H9 (cell line): ENCODE measurements around the gene ZBTB6. TPM values are rescaled to one million over a fixed set of nuclear protein-coding genes. Genes with fewer than 3 reads are reported as not detected.

Source experiments
- DNase-seq: peaks from one replicate; pipeline ENCODE4 v3.0.0-alpha.2; 2017
- H2AFZ ChIP-seq: one replicate; pipeline ENCODE4 v1.6.1; 2013; ENCODE audit warnings: mild to moderate bottlenecking, low read length, control low read depth, moderate library complexity
- H2AK5ac ChIP-seq: 2 replicates; pipeline ENCODE4 v1.6.1; 2013; ENCODE audit warnings: low read length, control low read depth, mixed read lengths; ENCODE audit not compliant: insufficient read length
- H2BK120ac ChIP-seq: one replicate; pipeline ENCODE4 v1.6.1; 2013; ENCODE audit warnings: low read depth, mild to moderate bottlenecking, low read length, control low read depth, inconsistent platforms; ENCODE audit not compliant: poor library complexity, severe bottlenecking
- H2BK12ac ChIP-seq: 2 replicates; pipeline ENCODE4 v1.6.1; 2013; ENCODE audit warnings: low read length, control low read depth, mixed read lengths, low read depth; ENCODE audit not compliant: insufficient read length
- H2BK15ac ChIP-seq: 2 replicates; pipeline ENCODE4 v1.6.1; 2013; ENCODE audit warnings: low read depth, low read length, control low read depth
- H2BK20ac ChIP-seq: one replicate; pipeline ENCODE4 v1.6.1; 2013; ENCODE audit warnings: low read depth, mild to moderate bottlenecking, low read length, control low read depth, inconsistent platforms; ENCODE audit not compliant: poor library complexity, severe bottlenecking
- H2BK5ac ChIP-seq: 2 replicates; pipeline ENCODE4 v1.6.1; 2013; ENCODE audit warnings: low read length, control low read depth, mixed read lengths; ENCODE audit not compliant: insufficient read length
- H3K14ac ChIP-seq: 2 replicates; pipeline ENCODE4 v1.6.1; 2013; ENCODE audit warnings: low read length, control low read depth; ENCODE audit not compliant: insufficient read depth
- H3K18ac ChIP-seq: 2 replicates; pipeline ENCODE4 v1.6.1; 2013; ENCODE audit warnings: low read depth, mild to moderate bottlenecking, mixed read lengths, low read length, control low read depth; ENCODE audit not compliant: insufficient read length
- H3K23ac ChIP-seq: 2 replicates; pipeline ENCODE4 v1.6.1; 2013; ENCODE audit warnings: low read length, control low read depth, mixed read lengths, low read depth; ENCODE audit not compliant: insufficient read length
- H3K23me2 ChIP-seq: 2 replicates; pipeline ENCODE4 v1.6.1; 2013; ENCODE audit warnings: low read depth, mild to moderate bottlenecking, mixed read lengths, low read length, control low read depth; ENCODE audit not compliant: insufficient read length, poor library complexity, severe bottlenecking
- H3K27ac ChIP-seq: 2 replicates; pipeline ENCODE4 v1.5.1; 2013; ENCODE audit warnings: low read length, control low read depth, mixed read lengths, low read depth; ENCODE audit not compliant: insufficient read length
- H3K27me3 ChIP-seq: 2 replicates; pipeline ENCODE4 v1.6.1; 2013; ENCODE audit warnings: low read length, control low read depth, inconsistent platforms; ENCODE audit not compliant: insufficient read depth
- H3K4ac ChIP-seq: 2 replicates; pipeline ENCODE4 v1.6.1; 2013; ENCODE audit warnings: low read depth, mild to moderate bottlenecking, control low read depth, inconsistent platforms, low read length, moderate library complexity
- H3K4me1 ChIP-seq: 2 replicates; pipeline ENCODE4 v1.6.1; 2013; ENCODE audit warnings: low read length, control low read depth, inconsistent platforms; ENCODE audit not compliant: insufficient read depth
- H3K4me2 ChIP-seq: 2 replicates; pipeline ENCODE4 v1.6.1; 2013; ENCODE audit warnings: low read length, control low read depth, mixed read lengths; ENCODE audit not compliant: insufficient read length, insufficient read depth
- H3K56ac ChIP-seq: 2 replicates; pipeline ENCODE4 v1.6.1; 2013; ENCODE audit warnings: low read depth, mild to moderate bottlenecking, mixed read lengths, low read length, control low read depth; ENCODE audit not compliant: insufficient read length
- H3K79me1 ChIP-seq: 2 replicates; pipeline ENCODE4 v1.6.1; 2013; ENCODE audit warnings: low read depth, mild to moderate bottlenecking, moderate library complexity, low read length, control low read depth, inconsistent platforms; ENCODE audit not compliant: insufficient read depth, poor library complexity, severe bottlenecking
- H3K79me2 ChIP-seq: 2 replicates; pipeline ENCODE4 v1.6.1; 2013; ENCODE audit warnings: low read length, control low read depth, inconsistent platforms; ENCODE audit not compliant: insufficient read depth
- H3K9ac ChIP-seq: 2 replicates; pipeline ENCODE4 v1.6.1; 2013; ENCODE audit warnings: low read length, control low read depth, mixed read lengths; ENCODE audit not compliant: insufficient read length; ENCODE audit errors: extremely low read depth
- H3K9me3 ChIP-seq: one replicate; pipeline ENCODE4 v1.6.1; 2013; ENCODE audit warnings: low read depth, low read length, inconsistent platforms; ENCODE audit not compliant: control insufficient read depth
- H3T11ph ChIP-seq: one replicate; pipeline ENCODE4 v1.6.1; 2013; ENCODE audit warnings: mild to moderate bottlenecking, low read length, control low read depth, inconsistent platforms
- H4K20me1 ChIP-seq: one replicate; pipeline ENCODE4 v1.6.1; 2013; ENCODE audit not compliant: control insufficient read depth, insufficient read length, insufficient read depth
- H4K5ac ChIP-seq: 2 replicates; pipeline ENCODE4 v1.6.1; 2013; ENCODE audit warnings: low read depth, mild to moderate bottlenecking, mixed read lengths, low read length, control low read depth; ENCODE audit not compliant: insufficient read length
- H4K8ac ChIP-seq: replicated peaks from 2 replicates; pipeline ENCODE4 v1.6.1; 2013; ENCODE audit warnings: low read length, control low read depth, mixed read lengths, low read depth; ENCODE audit not compliant: insufficient read length
- H4K91ac ChIP-seq: 2 replicates; pipeline ENCODE4 v1.6.1; 2013; ENCODE audit warnings: low read depth, mild to moderate bottlenecking, moderate library complexity, mixed read lengths, low read length, control low read depth; ENCODE audit not compliant: insufficient read length
- H3K27ac Mint-ChIP-seq, 3 experiments: 2 replicates in 2 of 3; 3 replicates in 1 of 3; pipeline ENCODE4 v1.8.0; 2020 to 2021; ENCODE audit warnings: mixed read lengths in 3 of 3, mild to moderate bottlenecking in 1 of 3, moderate library complexity in 1 of 3
- H3K27me3 Mint-ChIP-seq: 2 replicates; pipeline ENCODE4 v1.8.0; 2021; ENCODE audit warnings: low read depth, mild to moderate bottlenecking, moderate library complexity, mixed read lengths
- H3K36me3 Mint-ChIP-seq, 3 experiments: 2 replicates in 2 of 3; 3 replicates in 1 of 3; pipeline ENCODE4 v1.8.0; 2020 to 2021; ENCODE audit warnings: low read depth in 3 of 3, mixed read lengths in 3 of 3; ENCODE audit not compliant: insufficient read depth in 1 of 3
- H3K4me1 Mint-ChIP-seq, 2 experiments: 2 replicates each; pipeline ENCODE4 v1.8.0; 2020; ENCODE audit warnings: mixed read lengths in 2 of 2
- H3K4me3 Mint-ChIP-seq, 2 experiments: 2 replicates in 1 of 2; 3 replicates in 1 of 2; pipeline ENCODE4 v1.8.0; 2020 to 2021; ENCODE audit warnings: mild to moderate bottlenecking in 2 of 2, mixed read lengths in 2 of 2, moderate library complexity in 1 of 2
- H3K9me3 Mint-ChIP-seq, 2 experiments: 2 replicates in 1 of 2; 3 replicates in 1 of 2; pipeline ENCODE4 v1.8.0; 2020; ENCODE audit warnings: mild to moderate bottlenecking in 2 of 2, mixed read lengths in 2 of 2, moderate library complexity in 1 of 2
- WGBS: extraction: QIAGEN DNeasy Blood & Tissue Kit; methylation state at CpG from one replicate; pipeline ENCODE4 v1.1.7; 2013; ENCODE audit warnings: missing lambda C conversion rate, low lambda C conversion rate, mixed read lengths; ENCODE audit not compliant: insufficient read length; ENCODE audit errors: extremely low coverage; 5-methylcytosine and 5-hydroxymethylcytosine counted together
- total RNA-seq: library from RNA; stranded (reverse); gene quantifications from 2 replicates; pipeline ENCODE4 v1.2.1, GENCODE V29; 2021
- TF ChIP-seq, protein P1 (sequence below): fragments of 200-600 bp; sonication (generic); conservative IDR thresholded peaks from 3 replicates; pipeline ENCODE4 v1.8.0; 2021; ENCODE audit warnings: antibody characterized with exemption, mild to moderate bottlenecking

ZBTB6 gene
- total RNA-seq, 1 experiment from 2014 or later = 10.2 TPM

GRCh38 chr9:122931226-122932121, 18.4 kb upstream of the ZBTB6 start, which contains the start of gene ZBTB26:
Gene ZBTB26, minus strand, starts transcription at chr9:122931512. Its CDS starts 11,578 bp downstream, at chr9:122919934.
- H3K18ac ChIP-seq = no peak within 1 kb of the TSS
- no peak within 1 kb of the TSS for H3K4ac ChIP-seq
- H2BK15ac ChIP-seq = no peak within 1 kb of the TSS
- H2BK12ac ChIP-seq = no peak within 1 kb of the TSS
- H2AFZ ChIP-seq = no peak within 1 kb of the TSS
- H3K4me2 ChIP-seq = peak within 1 kb of the TSS; percentile 85
- no peak within 1 kb of the TSS for H2BK20ac ChIP-seq
- H3K14ac ChIP-seq = peak within 1 kb of the TSS; percentile 79
- no peaks in the 10 kb centered on the region for H3K79me1 ChIP-seq
- H3K27me3 ChIP-seq = no peaks in the 10 kb centered on the region
- H4K91ac ChIP-seq = no peak within 1 kb of the TSS
- H2BK120ac ChIP-seq = no peak within 1 kb of the TSS
- H3K23ac ChIP-seq = no peak within 1 kb of the TSS
- H3K4me1 ChIP-seq = no peaks in the 10 kb centered on the region
- peak within 1 kb of the TSS; percentile 24 for H3K27ac ChIP-seq
- TF ChIP-seq, protein P1, sequence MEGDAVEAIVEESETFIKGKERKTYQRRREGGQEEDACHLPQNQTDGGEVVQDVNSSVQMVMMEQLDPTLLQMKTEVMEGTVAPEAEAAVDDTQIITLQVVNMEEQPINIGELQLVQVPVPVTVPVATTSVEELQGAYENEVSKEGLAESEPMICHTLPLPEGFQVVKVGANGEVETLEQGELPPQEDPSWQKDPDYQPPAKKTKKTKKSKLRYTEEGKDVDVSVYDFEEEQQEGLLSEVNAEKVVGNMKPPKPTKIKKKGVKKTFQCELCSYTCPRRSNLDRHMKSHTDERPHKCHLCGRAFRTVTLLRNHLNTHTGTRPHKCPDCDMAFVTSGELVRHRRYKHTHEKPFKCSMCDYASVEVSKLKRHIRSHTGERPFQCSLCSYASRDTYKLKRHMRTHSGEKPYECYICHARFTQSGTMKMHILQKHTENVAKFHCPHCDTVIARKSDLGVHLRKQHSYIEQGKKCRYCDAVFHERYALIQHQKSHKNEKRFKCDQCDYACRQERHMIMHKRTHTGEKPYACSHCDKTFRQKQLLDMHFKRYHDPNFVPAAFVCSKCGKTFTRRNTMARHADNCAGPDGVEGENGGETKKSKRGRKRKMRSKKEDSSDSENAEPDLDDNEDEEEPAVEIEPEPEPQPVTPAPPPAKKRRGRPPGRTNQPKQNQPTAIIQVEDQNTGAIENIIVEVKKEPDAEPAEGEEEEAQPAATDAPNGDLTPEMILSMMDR = no peak
- WGBS = no CpG with 5 or more reads among the region's 51 CpGs
- H4K20me1 ChIP-seq = no peaks in the 10 kb centered on the region
- H3K27me3 Mint-ChIP-seq = no peaks in the 10 kb centered on the region
- H3T11ph ChIP-seq = no peak within 1 kb of the TSS
- H3K9me3 ChIP-seq = no peaks in the 10 kb centered on the region
- peak; percentile 98 for DNase-seq
- no peak within 1 kb of the TSS for H3K56ac ChIP-seq
- H2AK5ac ChIP-seq = no peak within 1 kb of the TSS
- no peaks in the 10 kb centered on the region for H3K9me3 Mint-ChIP-seq
- no peak within 1 kb of the TSS for H4K5ac ChIP-seq
- peaks cover 7% of the 10 kb centered on the region for H3K23me2 ChIP-seq
- peak within 1 kb of the TSS; percentile 90 for H3K9ac ChIP-seq
- peak within 1 kb of the TSS; percentile 89 to 97 (median 94) for H3K27ac Mint-ChIP-seq
- H3K79me2 ChIP-seq = peaks cover 21% of the 10 kb centered on the region
- peaks cover 7 to 8% of the 10 kb centered on the region in 2 experiments for H3K4me1 Mint-ChIP-seq
- no peak within 1 kb of the TSS for H3K4me3 Mint-ChIP-seq
- H3K36me3 Mint-ChIP-seq = peaks cover 0 to 11% (median 10%) of the 10 kb centered on the region in 3 experiments; a peak in 5 of 7 replicates
- no peak within 1 kb of the TSS for H2BK5ac ChIP-seq
- H4K8ac ChIP-seq = no peak within 1 kb of the TSS
